22Rv1 (cell line): ENCODE data around the gene STXBP6.
"Not testable (repeated sequence)": the region's sequence is repeated elsewhere in the genome, so short reads cannot be mapped to it uniquely, and the experiment has no call there.

Experiments used
- H3K27ac ChIP-seq: fragments of 450-650 bp; 2 replicates; pipeline ENCODE4 v1.5.1; 2017
- CTCF ChIP-seq: fragments of 450-650 bp; IDR thresholded peaks from 2 replicates; pipeline ENCODE4 v1.5.1; 2017; ENCODE audit warnings: mild to moderate bottlenecking
- ZFX ChIP-seq: fragments of 450-650 bp; IDR thresholded peaks from 2 replicates; pipeline ENCODE4 v1.6.1; 2017; ENCODE audit warnings: antibody characterized with exemption, borderline replicate concordance

The STXBP6 gene

GRCh38 chr14:24803933-24804494 is 245.9 kb downstream of the STXBP6 start:
- H3K27ac ChIP-seq = no peak overlapping the region
- TF ChIP-seq ZFX = no peak

DNA sequence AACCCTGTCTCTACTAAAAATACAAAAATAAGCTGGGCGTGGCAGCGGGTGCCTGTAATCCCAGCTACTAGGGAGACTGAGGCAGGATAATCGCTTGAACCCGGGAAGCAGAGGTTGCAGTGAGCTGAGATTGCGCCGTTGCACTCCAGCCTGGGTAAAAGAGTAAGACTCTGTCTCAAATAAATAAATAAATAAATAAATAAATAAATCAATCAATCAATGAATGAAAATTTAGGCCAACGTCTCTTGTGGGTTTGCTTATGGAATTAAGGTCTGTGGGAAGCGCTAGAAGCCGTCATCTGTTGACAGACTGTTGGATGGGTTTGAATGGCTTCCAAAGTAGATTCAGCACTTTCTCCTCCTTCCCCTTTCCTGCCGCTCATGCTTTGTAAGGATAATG is 246.5 kb downstream of the STXBP6 start:
- not testable (repeated sequence) for H3K27ac ChIP-seq

DNA sequence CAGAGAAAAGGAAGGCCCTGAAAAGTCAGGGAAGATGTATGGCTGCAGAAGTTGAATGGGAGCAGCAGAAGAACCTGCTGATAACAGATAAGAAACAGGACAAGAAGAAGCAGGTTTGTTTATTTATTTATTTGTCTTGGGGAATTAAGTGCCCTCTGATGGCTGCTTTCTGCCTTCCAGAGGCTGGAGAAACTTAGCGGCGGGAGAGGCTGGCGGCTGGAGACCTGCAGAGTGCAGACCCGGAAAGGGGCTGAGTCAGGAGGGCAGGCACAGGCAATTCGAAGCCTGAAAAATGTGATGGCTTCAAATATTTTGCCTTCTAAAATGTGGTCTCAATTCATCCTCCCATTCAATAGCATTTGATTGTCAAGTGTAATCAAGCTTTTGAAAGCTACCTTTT is 247.7 kb downstream of the STXBP6 start:
- TF ChIP-seq CTCF (no peak), ZFX (no peak)
- no peak overlapping the region for H3K27ac ChIP-seq

DNA sequence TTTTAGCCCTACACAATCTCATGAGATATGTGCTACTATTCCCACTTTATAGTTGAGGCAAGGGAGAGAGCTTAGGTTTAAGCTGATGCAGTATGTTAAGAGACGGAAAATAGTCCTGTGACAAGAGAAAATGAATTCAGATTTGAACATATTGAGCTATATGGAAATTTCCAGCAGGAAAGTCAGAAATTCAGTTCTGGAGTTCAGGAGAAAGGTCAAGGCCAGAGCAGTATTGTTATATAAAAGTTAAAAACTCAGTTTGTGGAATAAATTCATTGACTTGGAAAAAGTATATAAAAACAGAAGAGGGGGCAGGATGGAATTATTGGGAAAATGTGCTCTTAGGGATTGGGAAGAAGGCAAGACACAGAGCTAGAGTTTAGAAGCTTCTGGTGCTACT is 248.9 kb downstream of the STXBP6 start:
- H3K27ac ChIP-seq = no peak overlapping the region
- no peak for TF ChIP-seq ZFX
- no peak for TF ChIP-seq CTCF

DNA sequence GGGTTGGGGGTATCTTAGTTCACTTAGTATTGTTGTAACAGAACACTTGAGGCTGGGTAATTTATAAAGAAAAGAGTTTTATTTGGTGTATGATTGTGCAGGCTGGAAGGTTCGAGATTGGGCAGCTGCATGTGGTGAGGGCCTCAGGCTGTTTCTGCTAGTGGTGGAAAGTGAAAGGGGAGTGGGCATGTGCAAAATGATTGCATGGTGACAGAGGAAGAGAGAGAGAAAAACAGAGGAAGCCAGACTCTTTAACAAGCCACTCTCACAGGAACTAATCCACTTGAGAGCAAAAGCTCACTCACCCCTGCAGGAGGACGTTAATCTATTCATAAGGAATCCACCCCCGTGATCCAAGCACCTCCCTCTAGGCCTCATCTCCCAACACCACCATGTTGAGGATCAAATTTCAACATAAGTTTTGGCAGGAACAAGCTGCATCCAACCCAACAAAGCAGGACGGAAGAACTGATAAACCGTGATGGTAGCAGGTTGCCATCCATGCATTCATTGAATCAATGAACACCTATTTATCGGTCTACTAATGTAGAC is 251.0 kb downstream of the STXBP6 start:
- TF ChIP-seq ZFX (no peak), CTCF (no peak)
- no peak overlapping the region for H3K27ac ChIP-seq

GRCh38 chr14:24795406-24795805 is 254.5 kb downstream of the STXBP6 start:
- TF ChIP-seq ZFX (no peak), CTCF (no peak)
- H3K27ac ChIP-seq = no peak overlapping the region

DNA sequence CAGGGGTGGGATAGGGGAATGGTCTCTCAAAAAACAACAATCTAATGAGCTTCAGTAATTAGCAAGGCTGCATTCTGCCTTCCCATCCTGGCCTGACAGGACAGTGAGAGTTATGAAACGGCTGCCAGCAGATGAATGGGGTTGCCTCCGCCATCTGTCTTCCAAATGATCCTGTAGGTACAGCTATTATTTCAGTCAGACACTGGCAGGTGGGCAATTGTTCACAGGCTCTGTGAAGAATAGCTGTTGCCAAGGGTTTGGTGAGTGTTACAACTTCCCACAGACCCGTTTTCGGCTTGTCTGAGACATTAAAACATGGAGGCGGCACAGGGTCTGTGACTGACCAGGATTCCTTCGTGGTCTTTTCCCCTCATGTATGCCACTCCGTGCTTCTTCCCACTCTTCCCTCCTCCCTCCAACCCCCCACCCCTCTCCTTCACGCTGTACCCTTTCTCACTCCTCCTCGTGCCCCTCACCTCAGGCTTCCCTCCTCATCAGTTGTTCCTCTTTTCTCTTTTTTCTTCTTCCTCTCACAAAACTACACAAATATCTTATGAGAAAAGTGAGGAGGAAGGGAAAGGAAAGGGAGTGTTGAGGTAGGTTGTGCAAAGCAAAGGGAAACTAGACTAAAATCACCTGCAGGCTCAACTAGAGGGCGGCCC is 255.2 kb downstream of the STXBP6 start:
- TF ChIP-seq ZFX = no peak
- no peak for TF ChIP-seq CTCF
- H3K27ac ChIP-seq = no peak overlapping the region

GRCh38 chr14:24790196-24790595 is 259.8 kb downstream of the STXBP6 start:
- TF ChIP-seq ZFX = no peak
- no peak for TF ChIP-seq CTCF

More at GRCh38 chr14:24790196-24790595, 259.8 kb downstream of the STXBP6 start:
- H3K27ac ChIP-seq = peak overlapping the region; percentile 65
